NCI-H1048 (cell line): ENCODE results near the gene ZDHHC9.

ENCODE experiments used
- DNase-seq: peaks from one replicate; lab custom pipeline; 2025; lab: John Stamatoyannopoulos, UW

Gene ZDHHC9

DNA sequence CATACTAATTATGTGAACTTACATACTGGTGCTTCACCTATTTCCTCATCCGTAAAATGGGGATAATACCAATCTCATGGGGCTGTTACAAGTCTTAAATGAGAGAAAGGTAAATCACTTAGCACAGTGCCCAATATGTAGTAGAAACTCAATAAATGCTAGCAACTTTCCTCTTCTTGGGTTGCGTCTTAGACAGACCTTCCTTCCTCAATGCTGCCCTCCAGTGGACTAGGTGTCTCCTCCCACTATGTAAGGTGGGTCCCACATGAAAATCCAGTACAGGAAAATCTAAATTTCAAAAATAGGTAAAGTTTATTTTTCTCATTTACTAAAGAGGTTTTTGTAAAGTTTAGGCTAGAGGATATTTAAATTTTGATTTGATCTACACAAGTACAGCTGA, 20.6 kb downstream of the ZDHHC9 start:
- no peak for DNase-seq

DNA sequence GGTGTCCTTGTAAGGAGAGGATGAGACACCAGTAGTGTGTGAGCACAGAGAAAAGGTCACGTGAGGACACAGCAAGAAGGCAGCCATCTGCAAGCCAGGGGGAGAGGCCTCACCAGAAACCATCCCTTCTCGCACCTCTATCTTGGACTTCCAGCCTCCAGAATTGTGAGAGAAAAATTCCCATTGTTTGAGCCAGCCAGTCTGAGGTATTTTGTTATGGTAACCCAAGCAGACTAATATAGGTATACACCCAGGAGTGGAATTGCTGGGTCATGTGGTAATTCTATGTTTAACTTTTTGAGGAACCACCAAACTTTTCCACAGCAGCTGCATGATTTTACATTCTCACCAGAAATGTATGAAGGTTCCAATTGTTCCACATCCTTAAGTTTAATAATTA, 25.6 kb downstream of the ZDHHC9 start:
- no peak for DNase-seq

GRCh38 chrX:129813662-129814368, 29.9 kb downstream of the ZDHHC9 start:
- no peak for DNase-seq

DNA sequence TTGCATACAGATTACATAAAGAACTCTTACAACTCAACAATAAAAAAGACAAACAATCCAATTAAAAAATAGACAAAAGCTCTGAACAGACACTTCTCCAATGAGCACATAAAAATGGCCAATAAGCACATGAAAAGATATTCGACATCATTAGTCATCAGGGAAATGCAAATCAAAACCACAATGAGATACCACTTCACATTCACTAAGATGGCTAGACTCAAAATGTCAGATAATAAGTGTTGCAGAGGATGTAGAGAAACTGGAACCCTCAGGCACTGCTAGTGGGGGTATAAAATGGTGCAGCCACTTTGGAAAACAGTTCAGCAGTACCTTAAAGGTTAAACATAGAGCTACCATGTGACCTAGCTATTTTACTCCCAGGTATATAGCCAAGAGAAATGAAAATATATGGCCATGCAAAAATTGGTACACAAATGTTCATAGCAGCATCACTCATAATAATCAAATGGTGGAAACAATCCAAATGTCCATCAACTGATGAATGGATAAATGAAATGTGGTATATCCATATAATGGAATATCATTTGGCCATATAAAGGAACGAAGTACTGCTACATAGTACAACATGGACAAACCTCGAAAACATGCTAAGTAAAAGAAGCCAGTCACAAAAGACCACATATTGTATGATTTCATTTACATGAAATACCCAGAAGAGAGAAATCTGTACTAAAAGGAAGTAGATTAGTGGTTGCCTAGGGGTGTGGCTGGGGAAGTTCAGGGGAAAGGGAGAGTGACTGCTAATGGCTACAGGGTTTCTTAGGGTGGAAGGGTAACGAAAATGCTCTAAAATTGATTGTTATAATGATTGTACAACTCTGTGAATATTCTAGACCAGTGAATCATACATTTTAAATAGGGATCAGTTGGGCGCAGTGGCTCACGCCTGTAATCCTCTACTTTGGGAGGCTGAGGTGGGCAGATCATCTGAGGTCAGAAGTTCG, 34.6 kb downstream of the ZDHHC9 start:
- no peak for DNase-seq

DNA sequence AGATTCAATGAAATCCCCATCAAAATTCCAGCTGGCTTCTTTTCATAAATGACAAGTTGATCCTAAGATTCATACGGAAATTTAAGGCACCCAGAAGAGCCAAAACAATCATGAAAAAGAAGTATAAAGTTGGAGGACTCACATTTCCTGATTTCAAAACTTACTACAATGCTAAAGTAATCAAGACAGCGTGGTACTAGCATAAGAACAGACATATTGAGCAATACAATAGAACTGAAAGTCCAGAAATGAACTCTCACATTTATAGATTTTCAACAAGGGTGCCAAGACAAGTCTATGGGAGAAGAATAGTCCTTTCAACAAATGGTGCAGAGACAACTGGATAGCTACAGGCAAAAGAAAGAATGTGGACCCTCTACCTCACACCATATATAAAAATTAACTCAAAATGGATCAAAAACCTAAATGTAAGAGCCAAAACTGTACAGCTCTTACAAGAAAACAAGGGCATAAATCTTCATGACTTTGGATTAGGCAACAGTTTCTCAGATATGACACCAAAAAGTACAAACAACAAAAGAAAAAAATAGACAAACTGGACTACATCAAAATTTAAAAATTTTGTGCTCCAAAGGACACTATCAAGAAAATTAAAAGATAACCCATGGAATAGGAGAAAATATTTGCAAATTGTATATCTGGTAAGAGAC, 35.4 kb downstream of the ZDHHC9 start:
- no peak for DNase-seq

- no peak for DNase-seq
Observed at GRCh38 chrX:129804806-129805205, 38.9 kb downstream of the ZDHHC9 start.

GRCh38 chrX:129802863-129803262, 40.8 kb downstream of the ZDHHC9 start:
- no peak for DNase-seq

GRCh38 chrX:129800186-129800585, 43.5 kb downstream of the ZDHHC9 start:
- DNase-seq, result no peak

- no peak for DNase-seq
Observed at GRCh38 chrX:129798888-129799287, 44.8 kb downstream of the ZDHHC9 start.

GRCh38 chrX:129798456-129798855, 45.2 kb downstream of the ZDHHC9 start:
- DNase-seq, result no peak

GRCh38 chrX:129797251-129797906, 46.3 kb downstream of the ZDHHC9 start:
- DNase-seq, result no peak

DNA sequence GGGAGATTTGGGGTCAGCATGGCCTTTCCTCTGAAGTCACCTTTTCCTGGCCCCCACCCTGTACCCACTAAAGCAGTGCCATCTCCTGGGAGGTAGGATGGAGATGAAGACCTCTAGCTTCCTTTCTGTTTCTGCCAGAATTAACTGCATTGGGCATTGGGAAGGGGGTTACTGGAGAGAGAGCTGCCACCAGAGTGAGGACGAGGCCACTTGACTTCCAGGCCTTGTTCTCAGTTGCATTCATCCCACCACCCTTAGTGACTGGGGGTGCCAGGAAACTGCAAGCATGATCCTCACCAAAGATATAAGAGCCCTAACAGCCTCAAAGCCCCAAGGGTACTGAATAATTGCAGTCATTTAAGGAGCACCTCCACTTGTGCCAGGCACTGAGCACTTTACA, 48.1 kb downstream of the ZDHHC9 start:
- DNase-seq, result no peak

- DNase-seq, result no peak
Observed at GRCh38 chrX:129793604-129794191, 50.0 kb downstream of the ZDHHC9 start.

DNA sequence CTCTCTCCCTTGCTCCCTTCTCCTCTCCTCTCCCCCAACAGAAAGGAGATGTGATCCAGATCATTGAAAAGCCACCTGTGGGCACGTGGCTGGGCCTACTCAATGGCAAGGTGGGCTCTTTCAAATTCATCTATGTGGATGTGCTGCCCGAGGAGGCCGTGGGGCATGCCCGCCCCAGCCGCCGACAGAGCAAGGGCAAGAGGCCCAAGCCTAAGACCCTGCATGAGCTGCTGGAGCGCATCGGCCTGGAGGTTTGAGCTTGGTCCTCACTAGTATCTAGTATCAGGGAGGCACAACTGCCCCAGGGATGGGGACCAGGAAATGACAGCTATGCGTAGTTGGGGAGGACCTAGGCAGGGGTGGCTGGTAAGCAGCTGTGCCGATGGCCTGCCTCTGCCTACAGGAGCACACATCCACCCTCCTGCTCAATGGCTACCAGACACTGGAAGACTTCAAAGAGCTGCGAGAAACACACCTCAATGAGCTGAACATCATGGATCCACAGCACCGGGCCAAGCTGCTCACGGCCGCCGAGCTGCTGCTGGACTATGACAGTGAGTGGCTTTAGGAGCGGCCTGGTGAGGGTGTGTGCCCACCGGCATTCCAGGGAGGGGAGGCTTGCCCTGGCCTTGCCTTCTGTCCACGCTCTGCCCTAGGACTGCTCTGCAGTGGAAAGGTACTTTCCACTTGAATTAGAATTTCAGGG, 50.9 kb downstream of the ZDHHC9 start:
- DNase-seq, result no peak

DNA sequence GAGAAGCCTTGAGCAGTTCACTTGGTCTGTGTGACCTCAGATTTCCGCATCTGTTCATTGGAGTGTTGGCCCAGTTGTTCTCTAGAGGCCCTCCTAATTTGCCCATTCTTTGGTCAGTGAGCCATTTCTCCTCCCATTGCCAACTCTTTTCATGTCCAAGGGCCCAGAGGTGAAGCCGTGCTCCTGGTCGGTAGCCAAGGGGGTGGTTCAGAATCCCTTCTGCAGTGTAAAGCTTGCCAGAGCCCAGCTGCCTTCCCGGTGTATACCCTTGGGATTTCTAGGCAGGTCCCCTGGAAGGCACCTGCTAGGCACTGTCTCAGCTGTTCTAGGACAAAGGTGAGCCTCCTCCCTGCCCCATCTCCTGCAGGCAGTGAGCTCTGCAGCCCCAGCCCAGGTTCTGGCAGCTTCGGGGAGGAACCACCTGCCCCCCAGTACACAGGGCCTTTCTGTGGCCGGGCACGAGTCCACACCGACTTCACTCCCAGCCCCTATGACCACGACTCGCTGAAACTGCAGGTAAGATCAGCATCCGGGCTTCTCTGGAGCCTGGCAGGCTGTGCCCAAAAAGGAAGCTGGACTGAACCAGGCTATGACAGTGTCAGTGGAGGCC, 51.6 kb downstream of the ZDHHC9 start:
- DNase-seq, result no peak

DNA sequence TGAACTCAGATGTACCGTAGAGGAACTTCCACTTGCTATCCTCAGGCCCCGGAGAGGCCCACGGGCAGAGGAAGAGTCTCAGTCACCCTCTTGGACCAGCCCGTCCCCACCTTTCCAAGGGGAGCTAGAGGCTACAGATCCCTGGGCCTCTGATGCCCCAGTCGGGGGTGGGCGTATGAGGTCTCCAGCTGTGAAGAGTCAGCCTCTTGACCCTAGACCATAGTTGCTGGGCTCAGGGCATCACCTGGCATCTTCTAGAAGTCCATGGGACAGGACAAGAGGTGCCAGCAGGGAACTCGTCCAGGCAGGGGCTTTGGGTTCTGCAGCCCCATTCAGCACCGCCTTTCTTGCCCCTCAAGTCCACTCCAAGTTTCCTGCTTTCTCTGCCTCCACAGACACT, 52.4 kb downstream of the ZDHHC9 start:
- DNase-seq, result no peak

- no peak for DNase-seq
Observed at GRCh38 chrX:129790808-129791207, 52.9 kb downstream of the ZDHHC9 start.

GRCh38 chrX:129790146-129790545, 53.5 kb downstream of the ZDHHC9 start:
- no peak for DNase-seq

DNA sequence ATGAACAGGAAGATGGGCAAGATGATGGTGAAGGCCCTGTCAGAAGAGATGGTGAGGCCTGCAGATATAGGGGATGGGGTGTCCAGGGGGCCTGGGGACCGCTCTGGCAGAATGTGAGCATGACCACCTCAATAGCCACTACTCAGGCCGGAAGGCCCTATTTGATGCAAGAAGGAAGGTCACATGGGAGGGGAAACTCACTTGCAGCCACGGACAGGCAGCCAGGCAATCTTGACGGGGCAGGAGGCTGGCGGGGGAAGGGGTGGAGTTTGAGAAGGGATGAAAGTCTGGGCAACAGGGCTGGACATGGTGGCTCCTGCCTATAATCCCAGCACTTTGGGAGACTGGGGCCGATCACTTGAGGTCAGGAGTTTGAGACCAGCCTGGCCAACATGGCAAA, 55.2 kb downstream of the ZDHHC9 start:
- DNase-seq, result no peak

DNA sequence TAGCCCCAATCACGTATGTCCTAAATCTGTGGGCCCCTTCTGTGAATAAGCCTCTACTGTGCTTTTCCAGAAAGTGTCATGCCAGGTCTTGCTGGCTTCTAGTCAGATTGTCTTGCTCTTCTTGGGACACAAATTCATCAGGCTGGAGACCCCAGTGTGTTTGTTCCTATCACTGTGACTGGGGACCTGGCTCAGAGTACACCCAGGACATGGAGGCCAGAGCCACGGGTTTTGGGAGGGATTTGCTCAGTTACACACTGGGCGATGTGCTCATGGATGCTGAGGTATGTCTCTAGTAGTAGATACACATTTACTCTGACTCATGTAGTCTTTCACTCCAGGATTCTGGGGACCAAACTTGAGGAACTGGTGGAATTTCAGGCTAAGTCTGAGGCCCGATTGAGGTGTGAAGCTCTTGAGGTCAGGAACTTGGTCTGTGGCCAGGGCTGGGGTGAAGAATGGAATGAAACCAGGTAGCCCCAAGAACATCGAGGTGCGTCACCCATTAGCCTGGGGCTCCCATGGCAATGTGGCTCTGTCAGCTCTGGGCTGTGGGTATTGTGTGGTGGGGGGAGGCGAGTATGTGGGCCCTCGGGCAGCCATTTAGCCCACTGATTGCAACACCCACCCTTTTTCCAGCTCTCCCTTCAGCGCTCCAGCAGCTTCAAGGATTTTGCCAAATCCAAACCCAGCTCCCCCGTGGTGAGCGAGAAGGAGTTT, 56.2 kb downstream of the ZDHHC9 start:
- DNase-seq, result no peak
